Measurements from ENCODE around the gene BCL2L13. TPM values are rescaled to one million over a fixed set of nuclear protein-coding genes. Genes with fewer than 3 reads are reported as not detected.
A peak's percentile ranks its signal among the peaks of the same experiment; 100 is the strongest.

The BCL2L13 gene
- total and polyA plus RNA-seq, 10 donors: 13.4 to 53.5 (median 35.9) TPM

DNA sequence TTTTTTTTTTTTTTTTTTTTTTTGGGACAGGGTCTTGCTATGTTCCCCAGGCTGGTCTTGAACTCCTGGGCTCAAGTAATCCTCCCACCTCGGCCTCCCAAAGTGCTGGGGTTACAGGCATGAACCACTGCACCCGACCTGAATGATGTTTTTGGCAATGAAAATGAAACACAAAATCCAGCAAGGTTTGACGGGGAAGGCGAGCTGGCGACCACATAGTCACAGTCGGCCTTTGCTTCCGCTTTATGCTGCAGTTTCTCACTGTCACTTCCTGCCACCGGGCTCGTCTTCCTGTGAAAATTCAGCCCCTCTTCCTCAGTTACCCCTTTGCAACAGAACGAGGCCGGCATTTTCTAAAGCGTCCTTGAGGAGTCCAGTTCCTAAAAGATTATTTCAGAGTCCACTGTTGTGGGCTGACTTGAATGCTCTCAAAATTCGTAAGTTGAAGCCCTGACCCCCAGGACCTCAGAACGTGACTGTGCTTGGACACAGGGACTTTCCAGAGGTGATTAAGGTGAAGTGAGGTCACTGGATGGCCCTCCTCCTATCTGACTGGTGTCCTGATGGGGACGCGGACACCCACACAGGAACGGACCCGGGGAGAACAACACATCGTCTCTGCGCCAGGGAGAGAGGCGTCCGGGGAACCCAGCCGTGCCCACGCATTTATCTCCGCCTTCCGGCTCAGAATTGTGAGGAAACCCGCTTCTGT lies 138.6 kb downstream of the BCL2L13 start:
- H3K4me1 ChIP-seq: peaks cover 71 to 96% (median 88%) of the 10 kb centered on the region in 6 donors
- TF ChIP-seq POLR2A (IDR thresholded peaks at IDR 0.05) (no peak), POLR2AphosphoS5 (IDR thresholded peaks at IDR 0.05) (peak; percentile 65 to 84 (median 70))
- TF ChIP-seq, protein P1, sequence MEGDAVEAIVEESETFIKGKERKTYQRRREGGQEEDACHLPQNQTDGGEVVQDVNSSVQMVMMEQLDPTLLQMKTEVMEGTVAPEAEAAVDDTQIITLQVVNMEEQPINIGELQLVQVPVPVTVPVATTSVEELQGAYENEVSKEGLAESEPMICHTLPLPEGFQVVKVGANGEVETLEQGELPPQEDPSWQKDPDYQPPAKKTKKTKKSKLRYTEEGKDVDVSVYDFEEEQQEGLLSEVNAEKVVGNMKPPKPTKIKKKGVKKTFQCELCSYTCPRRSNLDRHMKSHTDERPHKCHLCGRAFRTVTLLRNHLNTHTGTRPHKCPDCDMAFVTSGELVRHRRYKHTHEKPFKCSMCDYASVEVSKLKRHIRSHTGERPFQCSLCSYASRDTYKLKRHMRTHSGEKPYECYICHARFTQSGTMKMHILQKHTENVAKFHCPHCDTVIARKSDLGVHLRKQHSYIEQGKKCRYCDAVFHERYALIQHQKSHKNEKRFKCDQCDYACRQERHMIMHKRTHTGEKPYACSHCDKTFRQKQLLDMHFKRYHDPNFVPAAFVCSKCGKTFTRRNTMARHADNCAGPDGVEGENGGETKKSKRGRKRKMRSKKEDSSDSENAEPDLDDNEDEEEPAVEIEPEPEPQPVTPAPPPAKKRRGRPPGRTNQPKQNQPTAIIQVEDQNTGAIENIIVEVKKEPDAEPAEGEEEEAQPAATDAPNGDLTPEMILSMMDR (IDR thresholded peaks at IDR 0.05 in 8 of 11, conservative IDR thresholded peaks at IDR 0.05 in 3 of 11): peak in 1 of 11 experiments; percentile 13
- no peaks in the 10 kb centered on the region for H3K9me3 ChIP-seq
- WGBS, 5 donors: 11 to 17% (median 16%) methylated on average over 17 to 27 of the region's 27 CpGs
- peak; percentile 93 for DNase-seq
- H3K4me3 ChIP-seq: peak overlapping the region; percentile 41 to 82 (median 52)
- H3K36me3 ChIP-seq: no peaks in the 10 kb centered on the region
- peak overlapping the region; percentile 80 to 98 (median 92) for H3K27ac ChIP-seq
- no peaks in the 10 kb centered on the region for H3K27me3 ChIP-seq (replicated peaks in 1 of 7)
- intact Hi-C loops (cut with DNase I; ENCODE audit: low total_unique reads): no loop called here

DNA sequence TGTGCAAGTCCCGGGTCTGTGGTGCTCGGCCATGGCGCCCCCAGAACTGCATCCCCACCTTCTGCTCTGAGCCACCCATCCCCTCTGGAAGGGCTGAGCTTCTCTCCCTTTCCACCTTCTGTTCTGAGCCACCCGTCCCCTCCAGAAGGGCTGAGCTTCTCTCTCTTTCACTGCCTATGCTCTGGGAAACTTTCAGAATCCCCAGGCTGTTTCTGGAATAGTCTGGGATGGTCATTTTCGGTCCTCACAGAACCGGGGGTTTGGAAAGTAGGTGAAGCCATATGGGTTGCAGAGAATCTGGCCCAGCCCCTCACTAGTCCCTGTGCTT lies 139.1 kb downstream of the BCL2L13 start:
- intact Hi-C loops (cut with DNase I; ENCODE audit: low total_unique reads): no loop called here
- TF ChIP-seq, protein P1 (IDR thresholded peaks at IDR 0.05 in 8 of 11, conservative IDR thresholded peaks at IDR 0.05 in 3 of 11): no peak
- TF ChIP-seq POLR2A (IDR thresholded peaks at IDR 0.05) (no peak), POLR2AphosphoS5 (IDR thresholded peaks at IDR 0.05) (no peak)
- Histone ChIP-seq H3K27ac (peak overlapping the region; percentile 80 to 98 (median 92)), H3K27me3 (replicated peaks in 1 of 7) (no peaks in the 10 kb centered on the region), H3K36me3 (no peaks in the 10 kb centered on the region), H3K9me3 (no peaks in the 10 kb centered on the region), H3K4me1 (peaks cover 66 to 96% (median 85%) of the 10 kb centered on the region in 6 donors), H3K4me3 (peak overlapping the region; percentile 41 to 82 (median 52))
- 24 to 36% (median 29%) methylated on average over 5 to 6 of the region's 6 CpGs for WGBS, 5 donors
- no peak for DNase-seq

DNA sequence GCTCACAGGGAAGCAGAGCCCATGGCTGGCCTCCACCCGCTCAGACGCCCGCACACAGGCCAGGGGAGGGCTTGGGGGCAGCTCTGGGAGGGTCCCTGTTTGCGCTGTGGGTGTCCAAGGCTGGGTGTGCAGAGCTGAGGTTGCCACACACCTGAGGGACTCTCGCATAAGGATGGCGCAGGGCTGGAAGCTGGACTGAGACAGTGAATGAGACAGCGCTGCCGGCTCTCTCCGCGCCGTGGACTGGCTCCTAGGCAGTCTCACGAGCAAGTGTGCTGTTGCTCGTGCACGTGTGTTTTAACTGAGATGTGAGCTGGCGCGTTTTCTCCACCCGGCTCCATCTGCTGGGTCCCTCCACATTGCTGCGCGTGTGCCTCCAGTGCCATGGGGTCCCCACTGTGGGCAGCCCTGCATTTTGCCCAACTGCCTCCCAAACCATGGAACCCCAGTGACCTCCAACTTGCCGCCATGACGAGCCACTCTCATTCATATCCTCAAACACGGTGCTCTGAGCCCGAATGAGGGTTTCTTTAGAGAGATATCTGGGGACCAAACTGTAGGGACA lies 139.9 kb downstream of the BCL2L13 start:
- WGBS, 5 donors: 91 to 95% (median 94%) methylated on average over 23 of the region's 23 CpGs
- Histone ChIP-seq H3K27ac (peak overlapping the region in 5 of 8 donors; percentile 89 to 98 (median 96)), H3K9me3 (no peaks in the 10 kb centered on the region), H3K36me3 (no peaks in the 10 kb centered on the region), H3K4me1 (peaks cover 59 to 96% (median 79%) of the 10 kb centered on the region in 6 donors), H3K27me3 (replicated peaks in 1 of 7) (no peaks in the 10 kb centered on the region), H3K4me3 (peak overlapping the region in 6 of 8 donors; percentile 43 to 82 (median 55))
- TF ChIP-seq, protein P1 (IDR thresholded peaks at IDR 0.05 in 8 of 11, conservative IDR thresholded peaks at IDR 0.05 in 3 of 11): no peak
- no peak for TF ChIP-seq POLR2AphosphoS5 (IDR thresholded peaks at IDR 0.05)
- TF ChIP-seq POLR2A (IDR thresholded peaks at IDR 0.05): no peak
- intact Hi-C loops (cut with DNase I; ENCODE audit: low total_unique reads): no loop called here
- DNase-seq: no peak

Measured in spleen (tissue), 11 donors.